GM18511 (cell line): ENCODE measurements around the gene ZFP90.

Source experiments
- ATAC-seq: cut with Tn5 transposase; IDR thresholded peaks from one replicate; pipeline ENCODE4 v1.9.1; 2021; ENCODE audit warnings: mild to moderate bottlenecking, moderate library complexity; ENCODE audit not compliant: unreplicated experiment

The ZFP90 gene

DNA sequence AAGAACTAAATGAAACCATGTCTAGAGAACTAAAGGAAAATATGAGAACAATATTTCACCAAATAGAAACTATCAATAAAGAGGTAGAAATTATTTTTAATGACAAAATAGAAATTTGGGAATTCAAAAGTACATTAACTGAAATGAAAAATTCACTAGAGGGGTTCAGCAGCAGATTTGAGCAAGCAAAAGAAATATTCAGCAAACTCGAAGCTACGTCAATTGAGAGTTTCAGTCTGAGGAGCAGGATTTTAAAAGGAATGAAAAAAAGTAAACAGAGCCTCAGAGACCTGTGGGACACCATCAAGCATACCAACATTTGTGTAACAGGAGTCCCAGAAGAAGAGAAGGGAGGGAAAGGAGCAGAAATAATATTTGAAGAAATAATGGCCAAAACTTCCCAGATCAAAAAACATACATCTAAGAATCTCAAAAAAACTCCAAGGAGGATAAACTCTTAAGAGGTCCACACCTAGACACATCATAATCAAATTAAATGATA, 38.3 kb downstream of the ZFP90 start:
- ATAC-seq = no peak

DNA sequence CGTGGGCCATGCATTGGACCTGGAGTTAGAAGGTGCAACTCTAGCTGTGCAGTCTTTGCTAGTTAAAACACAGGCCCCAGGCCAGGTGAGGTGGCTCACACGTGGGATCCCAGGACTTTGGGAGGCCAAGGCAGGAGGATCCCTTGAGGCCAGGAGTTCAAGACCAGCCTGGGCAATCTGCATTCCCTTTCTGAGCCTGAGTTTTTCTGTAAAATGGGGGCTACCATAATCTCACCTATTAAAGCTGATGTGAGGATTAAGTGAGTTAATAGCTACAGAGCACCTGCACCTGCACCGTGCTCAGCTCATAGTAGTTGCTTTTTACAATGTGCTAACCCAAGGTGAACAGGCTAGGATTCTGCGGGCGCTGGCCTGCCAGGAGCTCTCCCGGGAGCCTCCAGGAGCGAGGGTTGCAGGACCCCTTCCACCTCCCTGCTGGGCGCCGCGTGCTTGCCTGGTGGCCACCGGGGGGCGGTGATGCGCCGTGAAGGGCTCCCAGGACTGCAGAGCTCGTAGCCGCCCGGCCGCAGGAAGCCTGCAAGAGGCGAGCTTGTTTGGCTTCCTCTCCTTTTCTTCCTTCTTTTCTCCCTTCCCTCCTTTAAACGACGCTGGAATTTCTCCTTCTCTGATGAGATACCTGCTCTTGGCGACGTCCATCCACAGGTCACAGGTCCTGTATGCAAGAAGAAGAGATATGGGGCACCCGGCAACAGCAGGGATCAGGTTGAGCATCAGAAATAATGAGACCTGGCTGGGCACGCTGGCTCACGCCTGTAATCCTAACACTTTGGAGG, 51.3 kb downstream of the ZFP90 start:
- ATAC-seq = no peak

DNA sequence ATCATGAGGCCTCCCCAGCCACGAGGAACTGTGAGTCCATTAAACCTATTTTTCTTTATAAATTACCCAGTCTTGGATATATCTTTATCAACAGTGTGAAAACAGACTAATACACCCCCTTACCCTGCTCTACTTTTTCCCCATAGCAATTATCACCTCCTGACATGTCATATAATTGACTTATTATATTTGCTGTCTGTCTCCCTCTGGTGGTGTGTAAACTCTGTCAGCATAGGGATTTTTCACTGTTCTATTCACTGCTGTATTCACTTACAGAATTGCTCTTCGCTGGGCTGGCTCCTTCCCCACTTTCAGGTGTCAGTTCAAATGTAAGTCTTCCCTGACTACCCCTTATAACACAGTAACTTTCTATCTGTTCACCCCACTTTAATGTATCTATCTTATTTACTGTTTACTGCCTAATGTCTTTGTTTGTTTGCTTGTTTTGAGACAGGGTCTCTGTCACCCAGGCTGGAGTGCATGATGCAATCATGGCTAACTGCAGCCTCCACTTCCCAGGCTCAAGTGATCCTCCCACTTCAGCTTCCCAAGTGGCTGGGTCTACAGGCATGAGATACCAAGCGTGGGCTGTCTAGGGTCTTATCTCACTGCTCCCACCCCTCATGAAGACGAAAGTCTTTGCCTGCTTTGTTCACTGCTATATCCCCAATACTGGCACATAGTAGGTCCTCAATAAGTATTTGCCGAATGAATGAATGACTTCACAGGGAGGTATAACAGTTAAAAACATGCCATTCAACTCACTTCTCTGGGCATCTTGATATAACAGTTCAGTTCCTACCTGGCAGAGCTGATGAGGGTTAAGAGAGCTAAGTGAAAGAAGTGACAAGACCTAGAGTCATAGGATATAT, 53.6 kb downstream of the ZFP90 start:
- ATAC-seq = no peak

DNA sequence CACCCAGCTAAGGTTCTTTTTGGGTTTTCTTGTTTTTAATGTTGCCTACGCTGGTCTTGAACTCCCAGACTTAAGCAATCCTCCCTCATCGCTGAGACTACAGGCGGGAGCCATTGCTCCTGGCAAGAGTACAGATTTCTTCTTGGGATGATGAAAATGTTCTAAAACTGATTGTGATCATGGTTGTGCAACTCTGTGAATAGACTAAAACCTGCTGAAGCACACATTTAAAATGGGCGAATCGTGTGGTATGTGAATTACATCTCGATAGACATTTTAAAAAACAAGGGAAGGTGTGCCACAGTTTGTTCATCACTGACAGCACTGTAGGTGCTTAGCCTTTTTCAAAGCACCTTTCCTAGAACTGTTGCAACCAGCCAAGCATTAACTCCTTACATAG, 57.2 kb downstream of the ZFP90 start:
- no peak for ATAC-seq

DNA sequence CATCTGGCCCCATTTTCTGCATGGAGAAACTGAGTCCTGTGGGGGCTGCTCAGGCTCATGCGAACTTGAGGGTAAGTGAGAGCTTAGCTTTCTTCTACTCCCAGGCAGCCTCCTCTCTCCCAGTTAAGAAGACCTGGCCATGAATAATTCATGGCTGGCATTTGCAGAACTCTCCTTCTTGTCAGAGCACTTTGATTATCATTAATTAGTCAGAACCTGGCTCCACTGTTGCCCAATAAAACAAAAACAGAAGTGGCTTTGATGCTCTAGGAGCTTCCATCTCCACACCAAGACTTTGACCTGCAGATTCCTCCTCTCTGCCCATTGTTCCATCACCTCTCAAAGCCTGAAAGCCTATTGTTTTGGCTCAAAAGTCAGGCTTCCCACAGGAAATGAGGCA, 60.5 kb downstream of the ZFP90 start:
- no peak for ATAC-seq

DNA sequence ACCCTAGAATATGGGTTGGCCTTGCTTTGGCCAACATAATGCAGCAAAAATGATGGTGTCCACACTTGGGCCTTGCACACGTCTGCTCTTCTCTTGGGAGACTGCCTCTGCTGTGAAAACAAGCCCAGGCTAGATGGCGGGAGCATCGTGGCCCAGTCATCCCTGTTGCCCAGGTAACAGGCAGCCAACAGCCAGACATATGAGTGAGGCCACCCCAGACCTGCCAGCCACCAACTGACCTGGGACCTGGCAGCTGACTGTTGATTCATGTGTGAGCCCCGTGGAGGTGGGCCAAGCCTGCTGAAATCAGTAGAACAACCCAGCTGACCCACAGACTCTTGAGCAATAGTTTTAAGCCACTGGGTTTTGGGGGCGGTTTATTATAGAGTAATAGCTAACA, 66.7 kb downstream of the ZFP90 start:
- ATAC-seq = no peak

DNA sequence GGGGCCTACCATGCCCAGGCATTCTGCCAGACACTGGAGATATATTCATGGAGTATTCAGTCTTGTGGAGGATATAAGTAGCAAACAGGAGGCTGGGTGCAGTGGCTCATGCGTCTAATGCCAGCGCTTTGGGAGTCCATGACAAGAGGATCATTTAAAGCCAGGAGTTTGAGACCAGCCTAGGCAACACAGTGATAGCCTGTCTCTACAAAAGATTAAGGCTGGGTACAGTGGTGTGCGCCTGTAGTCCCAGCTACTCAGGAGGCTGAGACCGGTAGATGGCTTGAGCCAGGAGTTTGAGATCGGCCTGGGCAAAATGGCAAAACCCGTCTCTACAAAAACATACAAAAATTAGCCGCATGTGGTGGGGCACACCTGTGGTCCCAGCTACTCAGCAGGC, 68.4 kb downstream of the ZFP90 start:
- no peak for ATAC-seq

DNA sequence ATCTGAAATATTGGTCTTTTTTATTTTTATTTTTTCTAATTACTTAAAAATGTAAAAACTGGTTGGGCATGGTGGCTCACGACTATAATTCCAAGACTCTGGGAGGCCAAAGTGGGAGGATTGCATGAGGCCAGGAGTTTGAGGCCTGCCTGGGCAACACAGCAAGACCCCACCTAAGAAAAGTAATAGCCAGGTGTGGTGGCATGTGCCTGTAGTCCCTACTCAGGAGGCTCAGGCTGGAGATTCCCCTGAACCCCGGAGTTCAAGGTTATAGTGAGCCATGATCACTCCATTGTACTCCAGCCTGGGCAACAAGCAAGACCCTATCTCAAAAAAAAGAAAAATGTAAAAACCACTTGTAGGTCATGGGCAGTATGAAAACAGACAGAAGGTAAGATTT, 69.2 kb downstream of the ZFP90 start:
- no peak for ATAC-seq

DNA sequence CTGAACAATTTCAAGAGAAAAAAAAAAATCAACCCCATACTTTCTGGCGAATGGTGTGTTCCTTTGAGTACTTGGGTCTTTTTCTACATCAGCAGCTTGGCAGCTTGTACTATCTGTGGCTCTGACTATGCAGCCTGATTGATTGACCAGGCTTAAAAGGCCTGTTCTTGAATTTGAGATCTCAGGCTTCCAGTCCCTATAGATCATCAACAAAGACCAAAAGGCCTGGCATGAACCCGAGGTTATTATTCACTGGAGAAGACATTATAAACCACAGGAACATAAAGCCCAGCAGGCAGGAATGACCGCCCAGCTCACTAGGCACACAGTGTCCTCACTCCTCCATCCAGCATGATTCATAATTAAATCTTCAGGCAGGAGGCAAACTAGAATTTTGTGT, 73.9 kb downstream of the ZFP90 start:
- no peak for ATAC-seq

DNA sequence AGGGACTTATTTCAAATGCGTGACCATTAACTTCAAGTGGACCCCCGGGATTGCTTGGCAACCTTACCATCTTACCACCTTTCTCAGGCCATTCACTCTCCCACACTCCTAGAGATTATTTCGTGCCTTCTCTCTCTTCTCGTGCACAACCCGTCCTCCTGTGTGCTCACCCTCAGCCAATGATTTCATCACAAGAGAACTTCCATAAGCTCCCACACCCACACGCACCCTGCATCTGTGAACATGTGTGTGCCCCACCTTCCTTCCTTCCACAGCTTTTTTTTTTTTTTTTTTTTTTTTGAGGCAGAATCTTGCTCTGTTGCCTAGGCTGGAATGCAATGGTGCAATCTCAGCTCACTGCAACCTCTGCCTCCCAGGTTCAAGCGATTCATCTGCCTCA, 78.6 kb downstream of the ZFP90 start:
- no peak for ATAC-seq
